HT1080 (cell line): Measurements from ENCODE around the gene ATP5MC3. TPM values are rescaled to one million over a fixed set of nuclear protein-coding genes. Genes with fewer than 3 reads are reported as not detected.

ENCODE experiments used
- small RNA-seq: library from RNA; depleted of rRNA; stranded (forward); fragments of <200 nt; gene quantifications from one replicate; pipeline ENCODE3, GENCODE V24; 2014
- total RNA-seq: library from RNA; depleted of rRNA; stranded (reverse); fragments of >200 nt; shearing (Covaris generic); gene quantifications from 2 replicates; pipeline ENCODE4 v1.2.3, GENCODE V29; 2014; rRNA removed

The ATP5MC3 gene
- total RNA-seq, 1 experiment from 2014 or later, result 273 TPM

Small RNA genes within 50 kb of the gene (small RNA-seq; reads per million reads assigned to genes)
- gene MIR933, result not detected

Other genes with a start within 250 kb of the ATP5MC3 start
- 9.6 and 10.2 TPM in 2 replicates for gene CHN1, start 176.3 kb downstream of the ATP5MC3 start, total RNA-seq
- gene ATF2, start 13.5 kb downstream of the ATP5MC3 start, total RNA-seq, result 23.6 and 29.8 TPM in 2 replicates